AG09319 (cell line): ENCODE data around the gene PAQR9.

Experiments used
- DNase-seq: peaks from one replicate; pipeline ENCODE4 v3.0.0-alpha.2; 2010; ENCODE audit warnings: low read depth; ENCODE audit errors: extremely low read depth
- CTCF ChIP-seq: IDR thresholded peaks from 2 replicates; pipeline ENCODE4 v1.5.1; 2011; ENCODE audit warnings: low read depth, mild to moderate bottlenecking, inconsistent platforms, low read length, moderate library complexity

Gene PAQR9

GRCh38 chr3:142963516-142964448 is at the start of gene PAQR9:
Gene PAQR9, minus strand, starts transcription at chr3:142963674. Its CDS starts 338 bp downstream, at chr3:142963336.
- DNase-seq = no peak
- no peak for TF ChIP-seq CTCF

DNA sequence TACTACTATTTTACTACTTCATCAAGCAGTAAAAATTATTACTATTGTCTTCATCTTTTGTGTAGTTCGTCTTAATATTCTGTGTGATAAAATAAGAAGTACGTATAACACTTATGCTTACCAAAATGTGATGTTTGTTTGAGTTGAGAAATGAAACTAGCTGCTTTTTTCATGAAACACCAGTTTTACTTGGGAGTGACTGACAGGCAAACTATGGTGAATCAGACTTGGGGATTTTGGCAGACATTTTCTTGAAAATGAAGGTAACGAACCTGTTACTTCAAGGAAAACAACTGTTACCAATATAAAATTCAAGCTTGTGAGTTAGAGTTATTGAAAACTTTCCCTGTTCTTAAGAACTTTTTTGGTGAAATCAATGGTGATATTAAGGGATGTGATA is 48.2 kb upstream of the PAQR9 start:
- TF ChIP-seq CTCF = no peak
- DNase-seq = no peak

- no peak for TF ChIP-seq CTCF
- no peak for DNase-seq
Observed at GRCh38 chr3:143010024-143010423, 46.5 kb upstream of the PAQR9 start.

DNA sequence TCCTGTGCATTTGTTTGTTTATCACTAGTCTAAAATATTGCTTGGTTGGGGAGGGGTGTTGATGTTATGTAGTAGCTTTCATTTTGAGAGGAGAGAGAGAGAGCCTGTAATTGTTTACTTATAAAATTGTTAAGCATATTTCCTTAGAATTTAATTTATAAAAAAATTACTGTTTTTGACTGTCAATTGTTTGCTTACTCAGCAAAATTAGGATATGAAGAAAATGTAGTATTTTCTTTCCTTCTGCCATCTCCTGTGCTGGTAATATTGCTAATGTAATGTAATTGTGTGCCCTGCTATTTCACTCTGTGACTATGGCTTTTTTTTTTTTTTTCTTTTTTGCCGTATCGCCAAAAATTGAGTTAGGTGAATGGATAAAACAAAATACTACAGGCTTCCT is 41.3 kb upstream of the PAQR9 start:
- no peak for DNase-seq
- no peak for TF ChIP-seq CTCF

GRCh38 chr3:143002727-143003126 is 39.3 kb upstream of the PAQR9 start:
- no peak for DNase-seq
- no peak for TF ChIP-seq CTCF

GRCh38 chr3:143002083-143002712 is 38.7 kb upstream of the PAQR9 start:
- DNase-seq = no peak

More at GRCh38 chr3:143002083-143002712, 38.7 kb upstream of the PAQR9 start:
- TF ChIP-seq CTCF = no peak
